Activated T-helper 2 cell treated with anti-CD3 and anti-CD28 coated beads, Interferon-gamma antibody, Interleukin-2, Interleukin-4, amounts not matched to agents 10 μg/mL and 5 μg/mL and 100 μg/mL, durations not matched to agents 14 hours and 24 hours and 36 hours (primary cell): Measurements from ENCODE around the gene YIPF1. TPM values are rescaled to one million over a fixed set of nuclear protein-coding genes. Genes with fewer than 3 reads are reported as not detected.

Experiments
- DNase-seq: peaks from one replicate; pipeline ENCODE4 v3.0.0; 2021; ENCODE audit warnings: low spot score
- H3K27ac Mint-ChIP-seq: one replicate; pipeline ENCODE4 v1.8.0; 2021; ENCODE audit warnings: mixed read lengths
- H3K27me3 Mint-ChIP-seq: one replicate; pipeline ENCODE4 v1.8.0; 2021; ENCODE audit warnings: low read depth, mixed read lengths
- H3K36me3 Mint-ChIP-seq: one replicate; pipeline ENCODE4 v1.8.0; 2021; ENCODE audit warnings: low read depth, mixed read lengths
- H3K4me1 Mint-ChIP-seq: one replicate; pipeline ENCODE4 v1.8.0; 2021; ENCODE audit warnings: low read depth, mixed read lengths
- H3K4me3 Mint-ChIP-seq: one replicate; pipeline ENCODE4 v1.8.0; 2021; ENCODE audit warnings: low read depth, mild to moderate bottlenecking, moderate library complexity, mixed read lengths
- H3K9me3 Mint-ChIP-seq: one replicate; pipeline ENCODE4 v1.8.0; 2021; ENCODE audit warnings: mixed read lengths
- intact Hi-C: fragments of 100-400 bp; cut with micrococcal nuclease; formaldehyde crosslinking; loops from one replicate; pipeline ENCODE4 v1.15.1; 2023
- total RNA-seq: library from RNA; stranded (reverse); gene quantifications from 2 replicates; pipeline ENCODE4 v1.2.3, GENCODE V29; 2022

YIPF1 gene
- total RNA-seq, 1 donor from 2014 or later = 14.8 TPM

DNA sequence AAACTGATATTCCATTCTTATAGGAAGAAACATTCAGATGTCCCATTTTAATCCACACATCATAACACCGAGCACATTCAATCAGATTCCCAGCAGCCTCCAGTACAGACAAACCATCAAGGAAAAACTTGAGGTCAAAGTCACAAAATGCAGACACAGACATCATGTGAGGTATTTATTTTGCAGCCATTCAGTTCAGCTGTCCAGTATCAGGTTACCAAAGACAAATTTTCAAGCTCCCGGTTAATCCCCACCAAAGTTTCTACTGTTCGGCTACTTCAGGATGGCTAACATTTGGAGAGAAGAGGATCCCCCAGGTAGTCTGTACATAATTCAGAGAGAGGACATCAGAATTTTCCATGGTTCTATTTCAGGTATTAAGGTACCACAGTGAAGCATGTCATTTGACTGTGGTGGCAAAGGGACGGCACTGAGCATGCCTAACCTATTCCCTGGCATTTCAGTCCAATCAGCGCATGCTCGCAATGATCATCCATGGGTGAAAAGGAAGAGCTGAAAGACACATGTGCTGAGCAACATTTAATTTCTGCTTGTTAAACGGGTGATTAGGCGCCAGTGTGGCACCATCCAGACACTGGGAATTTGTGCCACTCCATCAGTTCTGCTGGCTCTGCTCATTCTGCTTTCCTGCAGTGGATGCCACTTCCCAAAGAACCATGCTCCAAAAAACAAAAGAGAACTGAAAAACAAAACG lies 37.9 kb downstream of the YIPF1 start:
- Mint-ChIP-seq H3K36me3 (peaks cover 21% of the 10 kb centered on the region), H3K4me1 (no peaks in the 10 kb centered on the region), H3K4me3 (no peak overlapping the region), H3K9me3 (no peaks in the 10 kb centered on the region), H3K27me3 (peaks cover 4% of the 10 kb centered on the region), H3K27ac (no peak overlapping the region)
- intact Hi-C loops = no loop called here
- no peak for DNase-seq

GRCh38 chr1:53850082-53850673 lies 39.4 kb downstream of the YIPF1 start:
- intact Hi-C loops = no loop called here
- Mint-ChIP-seq H3K4me3 (no peak overlapping the region), H3K4me1 (no peaks in the 10 kb centered on the region), H3K9me3 (no peaks in the 10 kb centered on the region), H3K27me3 (peaks cover 10% of the 10 kb centered on the region), H3K36me3 (peaks cover 17% of the 10 kb centered on the region), H3K27ac (no peak overlapping the region)
- no peak for DNase-seq

- DNase-seq = no peak
- Mint-ChIP-seq H3K4me3 (no peak overlapping the region), H3K27ac (no peak overlapping the region), H3K27me3 (peaks cover 12% of the 10 kb centered on the region), H3K9me3 (no peaks in the 10 kb centered on the region), H3K4me1 (no peaks in the 10 kb centered on the region), H3K36me3 (peaks cover 8% of the 10 kb centered on the region)
- intact Hi-C loops = no loop called here
These were observed 41.6 kb downstream of the YIPF1 start for GRCh38 chr1:53847980-53848379.

DNA sequence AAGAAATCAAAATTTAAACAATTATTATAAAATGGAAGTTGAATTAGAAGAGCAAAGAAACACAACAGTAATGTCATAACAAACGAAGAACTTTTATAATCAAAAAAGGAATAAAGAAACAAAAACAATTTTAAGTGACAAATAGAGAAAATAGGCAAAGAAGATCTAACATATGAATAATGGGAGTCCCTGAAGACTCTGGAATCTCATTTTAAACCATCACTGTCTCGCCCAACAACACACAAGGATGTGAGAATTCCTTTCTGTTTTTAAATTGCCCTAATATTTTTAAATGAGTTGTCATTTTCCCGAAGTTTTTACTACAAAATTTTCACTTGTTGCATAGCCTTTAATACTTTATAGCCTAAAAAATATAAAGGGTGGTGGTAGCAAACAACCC lies 47.2 kb downstream of the YIPF1 start:
- Mint-ChIP-seq H3K27ac (no peak overlapping the region), H3K4me3 (no peak overlapping the region), H3K9me3 (peaks cover 7% of the 10 kb centered on the region), H3K36me3 (peaks cover 4% of the 10 kb centered on the region), H3K27me3 (peaks cover 10% of the 10 kb centered on the region), H3K4me1 (peaks cover 7% of the 10 kb centered on the region)
- DNase-seq = no peak
- intact Hi-C loops = no loop called here

DNA sequence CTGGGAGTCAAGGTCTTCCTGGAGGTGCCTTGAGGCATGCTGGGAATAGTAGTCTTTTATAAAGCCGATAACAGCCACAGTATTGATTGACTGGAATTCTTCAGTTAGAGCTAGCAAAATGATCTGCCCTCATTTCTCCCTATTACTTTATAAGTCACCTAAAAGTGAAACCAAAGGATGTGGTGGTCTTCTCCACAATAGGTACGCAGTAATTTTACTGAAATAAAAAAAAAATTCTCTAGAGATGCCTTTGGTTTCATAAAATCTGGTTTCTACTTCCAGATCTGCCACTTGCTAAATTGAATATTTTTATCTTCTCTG lies 51.0 kb downstream of the YIPF1 start:
- H3K4me3 Mint-ChIP-seq = peak overlapping the region; percentile 98
- DNase-seq = no peak
- H3K36me3 Mint-ChIP-seq = peaks cover 27% of the 10 kb centered on the region
- H3K27ac Mint-ChIP-seq = peak overlapping the region; percentile 94
- intact Hi-C loops = loop anchor here (1.0 to 5.0 kb wide), 4 partner anchors 51 to 511 kb away; partner anchors contain the start of genes LRP8, LRRC42, TCEANC2 and TMEM59
- no peaks in the 10 kb centered on the region for H3K27me3 Mint-ChIP-seq
- peaks cover 7% of the 10 kb centered on the region for H3K9me3 Mint-ChIP-seq
- peaks cover 22% of the 10 kb centered on the region for H3K4me1 Mint-ChIP-seq

GRCh38 chr1:53837924-53838653 lies 51.5 kb downstream of the YIPF1 start, which contains the start of gene NDC1:
TSS of gene NDC1 (minus strand) at chr1:53838296. CDS start at chr1:53838261, 35 bp downstream.
- Mint-ChIP-seq H3K4me1 (peaks cover 22% of the 10 kb centered on the region), H3K36me3 (peaks cover 32% of the 10 kb centered on the region), H3K4me3 (peak within 1 kb of the TSS; percentile 98), H3K27me3 (no peaks in the 10 kb centered on the region), H3K27ac (peak within 1 kb of the TSS; percentile 94), H3K9me3 (peaks cover 7% of the 10 kb centered on the region)
- intact Hi-C loops = loop anchor here (1.0 to 5.0 kb wide), 4 partner anchors 51 to 511 kb away; partner anchors contain the start of genes LRP8, LRRC42, TCEANC2 and TMEM59
- peak; percentile 87 for DNase-seq

GRCh38 chr1:53837646-53837923 lies 52.0 kb downstream of the YIPF1 start:
- intact Hi-C loops = loop anchor here (5.0 kb wide), 1 partner anchor 510 kb away; the partner anchor contains the start of gene LRP8
- Mint-ChIP-seq H3K9me3 (peaks cover 5% of the 10 kb centered on the region), H3K27me3 (no peaks in the 10 kb centered on the region)

GRCh38 chr1:53835491-53835890 lies 54.1 kb downstream of the YIPF1 start:
- Mint-ChIP-seq H3K27ac (peak overlapping the region; percentile 14), H3K4me1 (peaks cover 24% of the 10 kb centered on the region)
- intact Hi-C loops = loop anchor here (5.0 kb wide), 1 partner anchor 508 kb away; the partner anchor contains the start of gene LRP8

More at GRCh38 chr1:53837646-53837923, 52.0 kb downstream of the YIPF1 start:
- no peak for DNase-seq
- H3K36me3 Mint-ChIP-seq = peaks cover 35% of the 10 kb centered on the region
- H3K27ac Mint-ChIP-seq = peak overlapping the region; percentile 94
- peaks cover 23% of the 10 kb centered on the region for H3K4me1 Mint-ChIP-seq
- peak overlapping the region; percentile 98 for H3K4me3 Mint-ChIP-seq

GRCh38 chr1:53834776-53835175 lies 54.8 kb downstream of the YIPF1 start:
- Mint-ChIP-seq H3K4me1 (peaks cover 24% of the 10 kb centered on the region), H3K27me3 (no peaks in the 10 kb centered on the region), H3K27ac (no peak overlapping the region), H3K9me3 (no peaks in the 10 kb centered on the region), H3K36me3 (peaks cover 50% of the 10 kb centered on the region), H3K4me3 (no peak overlapping the region)
- no peak for DNase-seq
- intact Hi-C loops = loop anchor here (5.0 kb wide), 1 partner anchor 507 kb away; the partner anchor contains the start of gene LRP8

More at GRCh38 chr1:53835491-53835890, 54.1 kb downstream of the YIPF1 start:
- H3K9me3 Mint-ChIP-seq = no peaks in the 10 kb centered on the region
- no peaks in the 10 kb centered on the region for H3K27me3 Mint-ChIP-seq
- no peak for DNase-seq
- no peak overlapping the region for H3K4me3 Mint-ChIP-seq
- peaks cover 45% of the 10 kb centered on the region for H3K36me3 Mint-ChIP-seq

DNA sequence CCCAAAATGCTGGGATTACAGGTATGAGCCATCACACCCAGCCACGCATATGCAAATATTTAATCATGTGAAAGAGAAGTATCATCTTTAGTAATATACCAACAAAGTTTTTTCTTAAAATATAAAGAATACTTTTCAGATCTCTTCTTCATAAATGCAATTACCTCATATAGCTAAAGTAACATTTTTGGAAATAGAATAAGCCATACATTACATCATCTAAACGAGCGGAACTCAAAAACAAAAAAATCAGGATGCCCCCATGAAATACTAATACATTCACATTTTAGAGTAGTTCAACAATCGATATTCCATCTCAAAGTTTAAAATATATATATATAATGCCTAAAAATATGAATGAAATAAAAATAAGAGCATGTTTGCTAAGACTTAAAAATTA lies 56.2 kb downstream of the YIPF1 start:
- Mint-ChIP-seq H3K27ac (peak overlapping the region; percentile 38), H3K4me1 (peaks cover 17% of the 10 kb centered on the region), H3K9me3 (no peaks in the 10 kb centered on the region), H3K36me3 (peaks cover 57% of the 10 kb centered on the region), H3K4me3 (no peak overlapping the region), H3K27me3 (no peaks in the 10 kb centered on the region)
- no peak for DNase-seq
- intact Hi-C loops = no loop called here

GRCh38 chr1:53826367-53826766 lies 63.2 kb downstream of the YIPF1 start:
- intact Hi-C loops = no loop called here
- no peaks in the 10 kb centered on the region for H3K9me3 Mint-ChIP-seq
- no peak overlapping the region for H3K4me3 Mint-ChIP-seq
- no peaks in the 10 kb centered on the region for H3K4me1 Mint-ChIP-seq
- no peak for DNase-seq
- H3K36me3 Mint-ChIP-seq = peaks cover 60% of the 10 kb centered on the region
- H3K27ac Mint-ChIP-seq = no peak overlapping the region
- no peaks in the 10 kb centered on the region for H3K27me3 Mint-ChIP-seq

DNA sequence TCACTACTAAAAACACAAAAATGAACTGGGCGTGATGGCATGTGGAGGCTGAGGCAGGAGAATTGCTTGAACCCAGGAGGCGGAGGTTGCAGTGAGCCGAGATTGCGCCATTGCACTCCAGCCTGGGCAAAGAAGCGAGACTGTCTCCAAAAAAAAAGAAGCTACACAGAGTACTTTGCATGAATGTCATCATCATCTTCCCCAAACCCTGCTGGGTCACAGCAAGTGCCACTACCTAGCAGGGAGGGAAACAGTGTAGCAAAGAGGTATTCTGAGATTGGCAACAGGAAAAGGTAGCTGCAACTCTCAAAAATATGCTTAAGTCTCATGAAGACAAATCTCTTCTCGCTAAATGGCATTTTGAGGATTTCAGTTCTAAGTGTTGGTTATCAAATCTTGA lies 64.3 kb downstream of the YIPF1 start:
- H3K27ac Mint-ChIP-seq = no peak overlapping the region
- no peak for DNase-seq
- H3K9me3 Mint-ChIP-seq = no peaks in the 10 kb centered on the region
- no peaks in the 10 kb centered on the region for H3K4me1 Mint-ChIP-seq
- H3K27me3 Mint-ChIP-seq = no peaks in the 10 kb centered on the region
- H3K4me3 Mint-ChIP-seq = no peak overlapping the region
- peaks cover 59% of the 10 kb centered on the region for H3K36me3 Mint-ChIP-seq
- intact Hi-C loops = no loop called here

DNA sequence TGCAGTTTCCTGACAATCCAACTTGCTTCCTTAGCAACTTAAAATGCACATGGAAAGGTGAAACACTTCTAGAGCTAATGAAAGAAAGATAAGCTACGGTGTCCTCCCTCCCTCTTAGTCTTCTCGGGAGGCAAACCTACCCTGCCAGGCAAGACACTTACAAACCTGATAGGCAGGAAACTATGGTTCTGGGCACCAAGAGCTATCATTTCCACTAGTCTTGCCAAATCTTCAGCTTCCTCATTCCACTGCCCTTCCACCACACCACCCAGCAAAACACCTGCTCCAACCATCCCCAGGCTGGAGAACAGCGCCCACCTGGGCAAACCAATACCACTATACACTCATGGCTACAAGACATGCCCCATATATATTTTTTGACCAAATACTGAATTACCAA lies 66.7 kb downstream of the YIPF1 start:
- H3K4me1 Mint-ChIP-seq = peaks cover 5% of the 10 kb centered on the region
- peaks cover 69% of the 10 kb centered on the region for H3K36me3 Mint-ChIP-seq
- H3K27me3 Mint-ChIP-seq = no peaks in the 10 kb centered on the region
- intact Hi-C loops = no loop called here
- H3K27ac Mint-ChIP-seq = no peak overlapping the region
- DNase-seq = no peak
- H3K4me3 Mint-ChIP-seq = no peak overlapping the region
- H3K9me3 Mint-ChIP-seq = no peaks in the 10 kb centered on the region
